ENCODE measurements around the gene CLDN11. TPM values are rescaled to one million over a fixed set of nuclear protein-coding genes. Genes with fewer than 3 reads are reported as not detected.

Gene CLDN11
- total RNA-seq, 2 experiments from 2014 or later = 0.32 to 0.34 TPM

DNA sequence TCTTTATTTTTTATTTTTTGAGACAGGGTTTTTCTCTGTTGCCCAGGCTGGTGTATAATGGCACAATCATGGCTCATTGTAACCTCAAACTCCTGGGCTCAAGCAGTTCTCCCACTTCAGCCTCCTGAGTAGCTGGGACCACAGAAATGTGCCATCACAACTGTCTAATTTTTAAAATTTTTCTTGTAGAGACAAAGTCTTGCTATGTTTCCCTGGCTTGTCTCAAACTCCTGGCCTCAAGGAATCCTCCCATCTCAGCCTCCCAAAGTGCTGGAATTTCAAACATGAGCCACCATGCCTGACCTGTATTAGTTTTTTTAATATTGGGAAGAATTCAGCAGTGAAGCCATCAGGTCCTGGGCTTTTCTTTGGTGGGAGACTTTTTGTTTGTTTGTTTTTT is 13.6 kb upstream of the CLDN11 start:
- no peaks in the 10 kb centered on the region for H3K9me2 ChIP-seq (ENCODE audit: insufficient read depth, low read length)
- CTCF ChIA-PET (ENCODE audit: unreplicated experiment) = no interaction called here
- H3K4me3 ChIP-seq (ENCODE audit: low read depth, low read length, poor library complexity, severe bottlenecking) = no peak overlapping the region
- H3K4me2 ChIP-seq (ENCODE audit: low read length) = no peak overlapping the region
- H3K36me3 ChIP-seq (ENCODE audit: insufficient read depth, low read length) = no peaks in the 10 kb centered on the region
- H3K27ac ChIP-seq (ENCODE audit: low read depth, low read length, poor library complexity, severe bottlenecking) = no peak overlapping the region
- H3K4me1 ChIP-seq (ENCODE audit: insufficient read depth, low read length, poor library complexity, severe bottlenecking) = no peaks in the 10 kb centered on the region
- H3K79me2 ChIP-seq (ENCODE audit: insufficient read depth, low read depth, low read length) = no peaks in the 10 kb centered on the region
- BruUV-seq (replicated peaks) = no TSS peak
- no peak for DNase-seq (ENCODE audit: low spot score)
- TF ChIP-seq, protein P1, sequence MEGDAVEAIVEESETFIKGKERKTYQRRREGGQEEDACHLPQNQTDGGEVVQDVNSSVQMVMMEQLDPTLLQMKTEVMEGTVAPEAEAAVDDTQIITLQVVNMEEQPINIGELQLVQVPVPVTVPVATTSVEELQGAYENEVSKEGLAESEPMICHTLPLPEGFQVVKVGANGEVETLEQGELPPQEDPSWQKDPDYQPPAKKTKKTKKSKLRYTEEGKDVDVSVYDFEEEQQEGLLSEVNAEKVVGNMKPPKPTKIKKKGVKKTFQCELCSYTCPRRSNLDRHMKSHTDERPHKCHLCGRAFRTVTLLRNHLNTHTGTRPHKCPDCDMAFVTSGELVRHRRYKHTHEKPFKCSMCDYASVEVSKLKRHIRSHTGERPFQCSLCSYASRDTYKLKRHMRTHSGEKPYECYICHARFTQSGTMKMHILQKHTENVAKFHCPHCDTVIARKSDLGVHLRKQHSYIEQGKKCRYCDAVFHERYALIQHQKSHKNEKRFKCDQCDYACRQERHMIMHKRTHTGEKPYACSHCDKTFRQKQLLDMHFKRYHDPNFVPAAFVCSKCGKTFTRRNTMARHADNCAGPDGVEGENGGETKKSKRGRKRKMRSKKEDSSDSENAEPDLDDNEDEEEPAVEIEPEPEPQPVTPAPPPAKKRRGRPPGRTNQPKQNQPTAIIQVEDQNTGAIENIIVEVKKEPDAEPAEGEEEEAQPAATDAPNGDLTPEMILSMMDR (conservative IDR thresholded peaks at IDR 0.05; ENCODE audit: low read length) = no peak
- no peak for TF ChIP-seq EZH2phosphoT487 (IDR thresholded peaks at IDR 0.05; ENCODE audit: borderline replicate concordance, low read depth, low read length)
- H3K9me3 ChIP-seq (ENCODE audit: low read length) = no peaks in the 10 kb centered on the region
- H4K20me1 ChIP-seq (ENCODE audit: insufficient read depth, low read length) = no peaks in the 10 kb centered on the region
- intact Hi-C loops (cut with micrococcal nuclease; ENCODE audit: unreplicated experiment) = loop anchor here (10.0 kb wide), 1 partner anchor 220 kb away; the partner anchor contains the start of gene PHC3
- POLR2A ChIA-PET = interaction anchor here (0.7 kb wide), 1 partner anchor 13 kb away, joined by 5 read pairs; no protein-coding TSS in a partner anchor
- no peak overlapping the region for H2AFZ ChIP-seq (ENCODE audit: low read length)

DNA sequence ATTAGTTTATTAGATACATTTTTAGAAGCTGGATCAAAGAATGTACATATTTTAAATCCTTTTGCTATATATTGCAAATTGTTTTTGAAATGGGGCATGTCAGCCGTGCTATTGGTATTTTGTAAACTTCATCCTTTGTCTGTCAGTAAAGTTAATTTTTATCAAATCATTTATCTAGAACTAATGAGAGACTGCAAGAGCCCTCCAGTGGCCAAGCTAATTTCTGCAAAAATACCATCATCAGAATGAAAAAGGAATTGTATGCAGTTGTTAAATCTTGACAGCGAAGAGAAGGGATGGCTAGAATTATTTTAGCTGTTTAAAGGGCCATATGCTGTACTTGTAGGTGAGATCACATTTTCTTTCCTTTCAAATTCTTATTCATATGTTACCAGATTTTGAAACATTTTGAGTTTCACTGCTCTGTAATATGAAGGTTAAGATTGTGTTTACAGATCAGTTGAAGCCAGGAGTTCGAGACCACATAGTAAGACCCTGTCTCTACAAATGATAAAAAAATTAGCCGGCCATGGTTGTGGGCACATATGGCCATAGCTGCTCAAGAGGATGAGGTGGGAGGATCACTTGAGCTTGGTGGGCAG is 8.1 kb upstream of the CLDN11 start:
- CTCF ChIA-PET (ENCODE audit: unreplicated experiment) = interaction anchor here (1.1 to 1.3 kb wide), 2 partner anchors 16 to 102 kb away, joined by 3 to 4 read pairs; no protein-coding TSS in a partner anchor
- no peak overlapping the region for H2AFZ ChIP-seq (ENCODE audit: low read length)
- no peak overlapping the region for H3K27ac ChIP-seq (ENCODE audit: low read depth, low read length, poor library complexity, severe bottlenecking)
- TF ChIP-seq, protein P1 (conservative IDR thresholded peaks at IDR 0.05; ENCODE audit: low read length) = peak; percentile 91
- no peak for TF ChIP-seq EZH2phosphoT487 (IDR thresholded peaks at IDR 0.05; ENCODE audit: borderline replicate concordance, low read depth, low read length)
- DNase-seq (ENCODE audit: low spot score) = peak; percentile 53
- H3K4me2 ChIP-seq (ENCODE audit: low read length) = no peak overlapping the region
- H3K36me3 ChIP-seq (ENCODE audit: insufficient read depth, low read length) = no peaks in the 10 kb centered on the region
- H4K20me1 ChIP-seq (ENCODE audit: insufficient read depth, low read length) = no peaks in the 10 kb centered on the region
- no peaks in the 10 kb centered on the region for H3K9me3 ChIP-seq (ENCODE audit: low read length)
- no peaks in the 10 kb centered on the region for H3K79me2 ChIP-seq (ENCODE audit: insufficient read depth, low read depth, low read length)
- H3K4me3 ChIP-seq (ENCODE audit: low read depth, low read length, poor library complexity, severe bottlenecking) = no peak overlapping the region
- H3K9me2 ChIP-seq (ENCODE audit: insufficient read depth, low read length) = no peaks in the 10 kb centered on the region
- POLR2A ChIA-PET = interaction anchor here (0.5 to 1.2 kb wide), 2 partner anchors 101 to 111 kb away, joined by 3 to 4 read pairs; no protein-coding TSS in a partner anchor
- H3K4me1 ChIP-seq (ENCODE audit: insufficient read depth, low read length, poor library complexity, severe bottlenecking) = no peaks in the 10 kb centered on the region
- intact Hi-C loops (cut with micrococcal nuclease; ENCODE audit: unreplicated experiment) = loop anchor here (1.0 to 5.0 kb wide), 3 partner anchors 100 to 648 kb away; no protein-coding TSS in a partner anchor
- no TSS peak for BruUV-seq (replicated peaks)

DNA sequence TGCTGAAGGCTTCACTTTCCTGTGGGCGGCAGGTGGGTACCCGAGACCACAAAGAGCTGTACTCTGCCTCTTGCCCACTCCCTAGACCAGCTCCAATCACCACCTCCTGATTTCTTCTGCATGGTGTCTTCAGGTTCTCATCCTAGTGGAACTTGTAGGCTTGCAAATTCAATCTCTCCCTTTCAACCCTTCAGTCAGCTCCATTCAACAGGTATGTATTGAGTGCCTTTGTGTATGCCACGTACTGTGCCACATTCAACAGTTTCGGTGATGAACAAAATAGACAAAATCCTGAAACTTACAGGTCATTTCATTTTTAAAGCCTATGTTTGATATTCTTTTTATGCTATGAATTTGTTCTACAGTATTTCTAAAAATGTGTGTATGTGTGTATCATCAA is 5.4 kb upstream of the CLDN11 start:
- Histone ChIP-seq H4K20me1 (ENCODE audit: insufficient read depth, low read length) (no peaks in the 10 kb centered on the region), H3K36me3 (ENCODE audit: insufficient read depth, low read length) (no peaks in the 10 kb centered on the region), H3K4me2 (ENCODE audit: low read length) (no peak overlapping the region), H3K9me3 (ENCODE audit: low read length) (no peaks in the 10 kb centered on the region), H3K79me2 (ENCODE audit: insufficient read depth, low read depth, low read length) (no peaks in the 10 kb centered on the region), H3K9me2 (ENCODE audit: insufficient read depth, low read length) (no peaks in the 10 kb centered on the region), H3K27ac (ENCODE audit: low read depth, low read length, poor library complexity, severe bottlenecking) (no peak overlapping the region), H2AFZ (ENCODE audit: low read length) (no peak overlapping the region), H3K4me1 (ENCODE audit: insufficient read depth, low read length, poor library complexity, severe bottlenecking) (no peaks in the 10 kb centered on the region), H3K4me3 (ENCODE audit: low read depth, low read length, poor library complexity, severe bottlenecking) (no peak overlapping the region)
- POLR2A ChIA-PET = interaction anchor here (0.7 to 2.8 kb wide), 3 partner anchors 95 to 398 kb away, joined by 3 to 11 read pairs (median 3); no protein-coding TSS in a partner anchor
- no peak for TF ChIP-seq EZH2phosphoT487 (IDR thresholded peaks at IDR 0.05; ENCODE audit: borderline replicate concordance, low read depth, low read length)
- TF ChIP-seq, protein P1 (conservative IDR thresholded peaks at IDR 0.05; ENCODE audit: low read length) = no peak
- intact Hi-C loops (cut with micrococcal nuclease; ENCODE audit: unreplicated experiment) = loop anchor here (5.0 kb wide), 1 partner anchor 551 kb away; no protein-coding TSS in a partner anchor
- CTCF ChIA-PET (ENCODE audit: unreplicated experiment) = interaction anchor here (1.5 to 2.7 kb wide), 3 partner anchors 98 to 398 kb away, joined by 3 to 23 read pairs (median 4); no protein-coding TSS in a partner anchor
- DNase-seq (ENCODE audit: low spot score) = no peak
- BruUV-seq (replicated peaks) = no TSS peak

Data from OCI-LY7 (cell line).